ACC112 (cell line): ENCODE results near the gene ALKAL2.
"Not testable (repeated sequence)": the region's sequence is repeated elsewhere in the genome, so short reads cannot be mapped to it uniquely, and the experiment has no call there.

Experiments used
- H2AFZ ChIP-seq: fragments of 200-600 bp; sonication (generic); one replicate; pipeline ENCODE4 v1.6.0; 2017; ENCODE audit warnings: antibody characterized with exemption, low read length; ENCODE audit not compliant: unreplicated experiment
- H3K27ac ChIP-seq: fragments of 200-600 bp; sonication (generic); 2 replicates; pipeline ENCODE4 v1.5.1; 2014; ENCODE audit warnings: low read depth, mild to moderate bottlenecking, antibody characterized with exemption, low read length, moderate library complexity
- H3K27me3 ChIP-seq: fragments of 200-600 bp; sonication (generic); 2 replicates; pipeline ENCODE4 v1.6.1; 2014; ENCODE audit warnings: mild to moderate bottlenecking, antibody characterized with exemption, low read length, moderate library complexity, mixed read lengths; ENCODE audit not compliant: insufficient read depth
- H3K36me3 ChIP-seq: fragments of 200-600 bp; sonication (generic); 2 replicates; pipeline ENCODE4 v1.6.1; 2016; ENCODE audit warnings: mild to moderate bottlenecking, antibody characterized with exemption, low read length, moderate library complexity, mixed read lengths; ENCODE audit not compliant: insufficient read depth
- H3K4me1 ChIP-seq: fragments of 200-600 bp; sonication (generic); one replicate; pipeline ENCODE4 v1.6.1; 2016; ENCODE audit warnings: low read length, mixed read lengths; ENCODE audit not compliant: insufficient read depth, unreplicated experiment, control insufficient read depth
- H3K4me3 ChIP-seq: fragments of 200-600 bp; sonication (generic); 2 replicates; pipeline ENCODE4 v1.5.1; 2014; ENCODE audit warnings: mild to moderate bottlenecking, low read depth, low read length
- H3K79me2 ChIP-seq: fragments of 200-600 bp; sonication (generic); one replicate; pipeline ENCODE4 v1.6.0; 2016; ENCODE audit warnings: low read length; ENCODE audit not compliant: control insufficient read depth, unreplicated experiment, insufficient read depth

Gene ALKAL2

GRCh38 chr2:316381-316780, 28.5 kb upstream of the ALKAL2 start:
- no peaks in the 10 kb centered on the region for H3K79me2 ChIP-seq
- H2AFZ ChIP-seq, result no peak overlapping the region
- H3K4me3 ChIP-seq, result no peak overlapping the region
- no peaks in the 10 kb centered on the region for H3K36me3 ChIP-seq
- peaks cover 8% of the 10 kb centered on the region for H3K4me1 ChIP-seq
- no peaks in the 10 kb centered on the region for H3K27me3 ChIP-seq
- H3K27ac ChIP-seq, result no peak overlapping the region

GRCh38 chr2:315925-316324, 28.0 kb upstream of the ALKAL2 start:
- H3K79me2 ChIP-seq, H3K36me3 ChIP-seq, H3K27me3 ChIP-seq, H2AFZ ChIP-seq, H3K4me3 ChIP-seq, H3K4me1 ChIP-seq, H3K27ac ChIP-seq: not testable (repeated sequence)

GRCh38 chr2:314561-315336, 26.9 kb upstream of the ALKAL2 start:
- Histone ChIP-seq H3K4me1 (peaks cover 8% of the 10 kb centered on the region), H3K79me2 (no peaks in the 10 kb centered on the region), H3K27ac (no peak overlapping the region), H2AFZ (no peak overlapping the region), H3K36me3 (no peaks in the 10 kb centered on the region), H3K27me3 (no peaks in the 10 kb centered on the region), H3K4me3 (no peak overlapping the region)

- Histone ChIP-seq H3K36me3 (no peaks in the 10 kb centered on the region), H3K4me1 (peaks cover 8% of the 10 kb centered on the region), H3K4me3 (no peak overlapping the region), H3K27me3 (no peaks in the 10 kb centered on the region), H2AFZ (no peak overlapping the region), H3K79me2 (no peaks in the 10 kb centered on the region), H3K27ac (no peak overlapping the region)
These were observed 26.1 kb upstream of the ALKAL2 start for GRCh38 chr2:313991-314390.

GRCh38 chr2:310994-311393, 23.1 kb upstream of the ALKAL2 start:
- H3K36me3 ChIP-seq, result no peaks in the 10 kb centered on the region
- H2AFZ ChIP-seq, result no peak overlapping the region
- no peaks in the 10 kb centered on the region for H3K79me2 ChIP-seq
- no peak overlapping the region for H3K4me3 ChIP-seq
- H3K27me3 ChIP-seq, result no peaks in the 10 kb centered on the region
- no peaks in the 10 kb centered on the region for H3K4me1 ChIP-seq
- no peak overlapping the region for H3K27ac ChIP-seq

- Histone ChIP-seq H3K27ac (no peak overlapping the region), H3K4me1 (no peaks in the 10 kb centered on the region), H3K79me2 (no peaks in the 10 kb centered on the region), H3K4me3 (no peak overlapping the region), H3K36me3 (no peaks in the 10 kb centered on the region), H3K27me3 (no peaks in the 10 kb centered on the region), H2AFZ (no peak overlapping the region)
These were observed 22.1 kb upstream of the ALKAL2 start for GRCh38 chr2:309954-310510.

GRCh38 chr2:309148-309953, 21.5 kb upstream of the ALKAL2 start:
- no peak overlapping the region for H2AFZ ChIP-seq

GRCh38 chr2:305366-305765, 17.5 kb upstream of the ALKAL2 start:
- no peak overlapping the region for H3K27ac ChIP-seq
- no peaks in the 10 kb centered on the region for H3K36me3 ChIP-seq
- no peak overlapping the region for H2AFZ ChIP-seq
- no peak overlapping the region for H3K4me3 ChIP-seq
- H3K4me1 ChIP-seq, result no peaks in the 10 kb centered on the region
- H3K79me2 ChIP-seq, result no peaks in the 10 kb centered on the region
- no peaks in the 10 kb centered on the region for H3K27me3 ChIP-seq

More at GRCh38 chr2:309148-309953, 21.5 kb upstream of the ALKAL2 start:
- H3K4me3 ChIP-seq, result no peak overlapping the region
- no peaks in the 10 kb centered on the region for H3K27me3 ChIP-seq
- H3K27ac ChIP-seq, result no peak overlapping the region
- H3K79me2 ChIP-seq, result no peaks in the 10 kb centered on the region
- H3K4me1 ChIP-seq, result no peaks in the 10 kb centered on the region
- no peaks in the 10 kb centered on the region for H3K36me3 ChIP-seq

GRCh38 chr2:296354-296753, 8.5 kb upstream of the ALKAL2 start:
- Histone ChIP-seq H3K27me3 (peaks cover 41% of the 10 kb centered on the region), H3K4me3 (no peak overlapping the region), H3K27ac (no peak overlapping the region), H3K4me1 (no peaks in the 10 kb centered on the region), H3K36me3 (no peaks in the 10 kb centered on the region), H3K79me2 (no peaks in the 10 kb centered on the region), H2AFZ (no peak overlapping the region)

- Histone ChIP-seq H3K4me3 (no peak overlapping the region), H3K79me2 (no peaks in the 10 kb centered on the region), H2AFZ (no peak overlapping the region), H3K36me3 (no peaks in the 10 kb centered on the region), H3K27me3 (peaks cover 48% of the 10 kb centered on the region), H3K4me1 (no peaks in the 10 kb centered on the region), H3K27ac (no peak overlapping the region)
These were observed 7.2 kb upstream of the ALKAL2 start for GRCh38 chr2:295090-295489.
